ENCODE measurements around the gene PLXNA2.

The PLXNA2 gene

GRCh38 chr1:208060215-208060869, 183.8 kb downstream of the PLXNA2 start:
- POLR2A ChIA-PET (ENCODE audit: low non-redundant PET), result no interaction called here
- TF ChIP-seq, protein P1, sequence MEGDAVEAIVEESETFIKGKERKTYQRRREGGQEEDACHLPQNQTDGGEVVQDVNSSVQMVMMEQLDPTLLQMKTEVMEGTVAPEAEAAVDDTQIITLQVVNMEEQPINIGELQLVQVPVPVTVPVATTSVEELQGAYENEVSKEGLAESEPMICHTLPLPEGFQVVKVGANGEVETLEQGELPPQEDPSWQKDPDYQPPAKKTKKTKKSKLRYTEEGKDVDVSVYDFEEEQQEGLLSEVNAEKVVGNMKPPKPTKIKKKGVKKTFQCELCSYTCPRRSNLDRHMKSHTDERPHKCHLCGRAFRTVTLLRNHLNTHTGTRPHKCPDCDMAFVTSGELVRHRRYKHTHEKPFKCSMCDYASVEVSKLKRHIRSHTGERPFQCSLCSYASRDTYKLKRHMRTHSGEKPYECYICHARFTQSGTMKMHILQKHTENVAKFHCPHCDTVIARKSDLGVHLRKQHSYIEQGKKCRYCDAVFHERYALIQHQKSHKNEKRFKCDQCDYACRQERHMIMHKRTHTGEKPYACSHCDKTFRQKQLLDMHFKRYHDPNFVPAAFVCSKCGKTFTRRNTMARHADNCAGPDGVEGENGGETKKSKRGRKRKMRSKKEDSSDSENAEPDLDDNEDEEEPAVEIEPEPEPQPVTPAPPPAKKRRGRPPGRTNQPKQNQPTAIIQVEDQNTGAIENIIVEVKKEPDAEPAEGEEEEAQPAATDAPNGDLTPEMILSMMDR (conservative IDR thresholded peaks at IDR 0.05; ENCODE audit: low read depth), result no peak
- DNase-seq (ENCODE audit: low spot score), result no peak
- no peak overlapping the region for H3K27ac ChIP-seq
- CTCF ChIA-PET, result no interaction called here

GRCh38 chr1:208059409-208060001, 184.7 kb downstream of the PLXNA2 start:
- POLR2A ChIA-PET (ENCODE audit: low non-redundant PET), result no interaction called here
- CTCF ChIA-PET, result no interaction called here
- no peak overlapping the region for H3K27ac ChIP-seq
- TF ChIP-seq, protein P1 (conservative IDR thresholded peaks at IDR 0.05; ENCODE audit: low read depth), result no peak
- DNase-seq (ENCODE audit: low spot score), result no peak

DNA sequence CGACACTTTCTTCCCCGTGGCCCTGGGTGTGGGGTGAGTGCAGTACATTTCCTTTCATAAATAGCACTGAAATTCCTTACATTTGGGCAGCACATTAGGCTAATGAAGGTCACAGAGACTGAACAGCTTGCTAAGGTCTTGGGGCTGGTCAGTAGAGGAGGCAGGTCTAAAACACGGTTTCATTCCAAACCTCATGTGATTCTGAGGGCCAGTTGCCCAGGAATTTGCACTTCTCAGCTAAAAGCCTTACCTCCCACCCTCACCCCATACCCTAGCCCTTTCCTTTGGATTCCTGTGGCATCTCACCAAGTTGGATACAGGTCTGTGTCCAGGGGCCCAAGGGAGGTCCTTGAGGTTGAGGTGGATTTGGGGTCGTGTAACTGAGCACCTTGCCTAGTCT, 185.4 kb downstream of the PLXNA2 start:
- CTCF ChIA-PET, result no interaction called here
- H3K27ac ChIP-seq, result no peak overlapping the region
- TF ChIP-seq, protein P1 (conservative IDR thresholded peaks at IDR 0.05; ENCODE audit: low read depth), result no peak
- no peak for DNase-seq (ENCODE audit: low spot score)
- POLR2A ChIA-PET (ENCODE audit: low non-redundant PET), result no interaction called here

GRCh38 chr1:208058267-208058666, 185.9 kb downstream of the PLXNA2 start:
- DNase-seq (ENCODE audit: low spot score), result no peak
- TF ChIP-seq, protein P1 (conservative IDR thresholded peaks at IDR 0.05; ENCODE audit: low read depth), result no peak
- ChIA-PET POLR2A (ENCODE audit: low non-redundant PET) (no interaction called here), CTCF (no interaction called here)
- H3K27ac ChIP-seq, result no peak overlapping the region

DNA sequence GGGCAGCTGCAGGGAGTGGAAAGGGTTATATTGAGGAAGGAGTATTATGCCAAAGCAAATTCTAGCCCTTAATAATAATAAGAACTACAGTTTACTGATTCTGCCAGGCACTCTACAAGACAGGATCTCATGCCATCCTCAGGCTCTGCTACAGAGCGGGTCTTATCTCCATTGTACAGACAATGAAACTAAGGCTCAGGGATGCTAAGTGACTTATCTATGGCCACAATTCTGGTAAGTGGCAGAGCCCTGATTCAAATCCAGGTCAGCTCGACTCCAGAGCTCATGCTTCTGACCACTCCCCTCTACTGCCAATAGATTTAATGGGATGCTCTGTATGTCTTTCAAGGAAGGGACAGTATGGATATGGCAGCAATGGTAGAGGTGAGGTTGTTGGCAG, 187.1 kb downstream of the PLXNA2 start:
- H3K27ac ChIP-seq, result no peak overlapping the region
- ChIA-PET CTCF (interaction anchor here (0.6 to 0.9 kb wide), 3 partner anchors 54 to 181 kb away, joined by 3 to 4 read pairs (median 3); no protein-coding TSS in a partner anchor), POLR2A (ENCODE audit: low non-redundant PET) (no interaction called here)
- TF ChIP-seq, protein P1 (conservative IDR thresholded peaks at IDR 0.05; ENCODE audit: low read depth), result no peak
- DNase-seq (ENCODE audit: low spot score), result no peak

- no peak for DNase-seq (ENCODE audit: low spot score)
- TF ChIP-seq, protein P1 (conservative IDR thresholded peaks at IDR 0.05; ENCODE audit: low read depth), result no peak
- no peak overlapping the region for H3K27ac ChIP-seq
- ChIA-PET POLR2A (ENCODE audit: low non-redundant PET) (no interaction called here), CTCF (no interaction called here)
These were observed 188.6 kb downstream of the PLXNA2 start for GRCh38 chr1:208055535-208055934.

All from RWPE1 (cell line).